HG03064 (cell line): ENCODE results near the gene MAP2K7.

Source experiments
- ATAC-seq: cut with Tn5 transposase; IDR thresholded peaks from one replicate; pipeline ENCODE4 v1.9.1; 2021; ENCODE audit warnings: low read depth; ENCODE audit not compliant: unreplicated experiment

The MAP2K7 gene

DNA sequence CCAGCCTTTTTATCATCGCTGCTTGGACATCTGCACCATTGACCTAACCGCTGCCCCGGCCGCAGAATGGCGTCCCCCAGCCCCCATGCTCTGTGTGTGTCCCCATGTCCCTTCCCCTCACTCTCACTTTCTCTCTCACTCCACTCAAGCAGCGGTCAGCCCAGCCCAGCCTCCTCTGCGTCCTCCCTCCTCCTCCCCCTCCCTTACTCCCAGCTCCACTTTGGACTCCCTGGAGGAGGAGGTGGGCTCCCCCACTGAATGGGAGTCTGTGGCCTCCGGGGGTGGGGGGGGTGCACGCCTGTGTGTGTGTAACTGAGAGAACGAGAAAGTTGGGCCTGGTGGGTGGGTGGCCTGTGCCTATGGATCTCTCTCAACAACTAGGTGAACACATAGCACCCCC is 2.2 kb downstream of the MAP2K7 start:
- no peak for ATAC-seq

DNA sequence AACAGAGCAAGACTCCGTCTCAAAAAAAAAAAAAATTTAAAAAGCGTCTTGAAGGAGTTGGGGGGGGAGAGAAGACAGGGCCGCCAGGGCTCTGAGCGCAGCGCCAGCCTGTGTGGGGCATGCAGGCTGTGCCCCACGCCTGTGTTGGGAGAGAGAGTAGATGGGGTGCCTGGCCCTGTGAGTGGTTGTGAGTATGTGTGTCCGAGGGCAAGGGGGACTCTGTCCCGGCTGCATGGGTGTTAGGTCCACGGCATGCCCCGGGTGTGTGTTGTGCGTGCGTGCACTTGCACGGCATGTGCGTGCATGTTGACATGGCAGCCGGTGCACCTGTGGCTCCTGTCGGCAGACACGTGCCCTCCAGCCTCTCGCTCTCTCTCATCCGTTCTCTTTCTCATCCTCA is 3.4 kb downstream of the MAP2K7 start:
- no peak for ATAC-seq

DNA sequence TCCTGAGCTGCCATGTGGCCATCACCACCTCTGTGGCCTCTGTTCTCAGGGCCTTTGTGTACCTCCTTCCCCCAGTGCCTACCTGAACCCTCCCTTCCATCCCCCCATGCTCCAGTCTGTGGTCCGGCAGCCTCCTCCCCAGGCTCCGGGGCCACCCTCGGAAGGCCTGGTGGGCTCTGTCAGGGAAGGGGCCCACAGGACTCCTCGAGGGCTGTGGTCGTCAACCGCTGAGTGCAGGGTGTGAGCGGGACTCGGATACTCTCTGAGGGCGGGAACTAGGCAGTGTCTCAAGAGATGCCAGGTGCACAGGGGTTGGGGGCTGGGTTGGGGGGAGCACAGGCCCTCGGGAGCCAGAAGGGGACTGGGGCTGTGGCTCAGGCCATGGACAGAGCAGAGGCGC is 3.9 kb downstream of the MAP2K7 start:
- no peak for ATAC-seq

GRCh38 chr19:7908078-7908699 is 4.5 kb downstream of the MAP2K7 start:
- ATAC-seq = no peak

DNA sequence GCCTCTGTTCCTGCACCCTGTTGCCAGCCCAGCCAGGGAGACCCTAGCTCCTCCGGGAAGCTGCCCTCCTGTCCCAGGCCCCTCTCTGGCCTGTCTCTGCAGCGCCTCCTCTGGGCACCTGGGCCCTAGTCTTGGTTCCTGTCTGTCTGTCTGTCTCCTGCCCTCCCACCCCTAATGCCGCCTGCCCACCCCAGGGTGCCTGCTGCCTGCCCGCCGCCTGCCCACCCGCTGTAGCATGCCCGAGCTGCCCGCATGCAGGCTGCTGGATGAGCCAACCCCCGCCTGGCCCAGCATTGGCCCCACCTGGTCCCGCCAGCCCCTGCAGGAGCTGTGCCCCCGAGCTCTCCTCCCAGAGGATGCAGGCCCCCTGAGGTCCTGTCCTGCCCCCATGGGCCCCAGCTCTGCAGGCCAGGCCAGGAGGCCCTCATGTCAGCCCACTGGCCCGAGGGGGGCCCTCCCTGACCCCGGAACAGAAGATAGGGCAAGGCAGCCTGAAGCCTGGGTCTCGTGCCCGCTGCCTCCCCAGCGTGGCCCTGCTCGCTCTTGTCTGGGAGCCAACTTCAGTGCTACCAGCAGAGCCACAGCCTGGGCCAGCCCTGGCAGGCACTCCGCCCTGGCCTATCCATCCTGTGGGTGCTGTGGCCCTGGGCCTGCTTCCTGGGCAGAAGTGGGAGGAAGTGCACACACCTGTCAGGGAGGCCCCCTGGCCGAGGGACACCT is 5.2 kb downstream of the MAP2K7 start:
- ATAC-seq = no peak

DNA sequence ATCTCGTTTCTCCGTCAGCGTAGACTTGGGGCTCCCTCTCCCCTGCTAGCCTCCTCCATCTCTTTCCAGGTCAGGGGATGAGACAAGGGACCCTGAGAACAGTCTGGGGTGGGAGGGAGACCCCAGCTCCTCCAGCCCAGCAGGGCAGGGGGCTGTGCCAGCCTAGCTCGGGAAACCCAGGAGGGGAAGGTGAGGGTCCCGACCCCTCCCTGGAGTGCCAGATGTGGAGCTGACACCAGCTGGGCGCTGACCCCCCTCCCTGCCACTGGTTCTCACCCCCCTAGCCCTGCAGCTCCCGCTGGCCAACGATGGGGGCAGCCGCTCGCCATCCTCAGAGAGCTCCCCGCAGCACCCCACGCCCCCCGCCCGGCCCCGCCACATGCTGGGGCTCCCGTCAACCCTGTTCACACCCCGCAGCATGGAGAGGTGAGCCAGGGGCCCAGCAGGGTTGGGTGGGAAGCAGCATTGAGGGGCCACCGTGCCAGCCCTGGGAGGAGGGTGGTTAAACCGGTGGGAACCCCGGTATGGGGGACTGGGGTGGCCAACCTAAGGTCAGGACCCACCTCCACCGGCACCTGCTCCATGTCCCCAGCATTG is 5.9 kb downstream of the MAP2K7 start:
- ATAC-seq = no peak

DNA sequence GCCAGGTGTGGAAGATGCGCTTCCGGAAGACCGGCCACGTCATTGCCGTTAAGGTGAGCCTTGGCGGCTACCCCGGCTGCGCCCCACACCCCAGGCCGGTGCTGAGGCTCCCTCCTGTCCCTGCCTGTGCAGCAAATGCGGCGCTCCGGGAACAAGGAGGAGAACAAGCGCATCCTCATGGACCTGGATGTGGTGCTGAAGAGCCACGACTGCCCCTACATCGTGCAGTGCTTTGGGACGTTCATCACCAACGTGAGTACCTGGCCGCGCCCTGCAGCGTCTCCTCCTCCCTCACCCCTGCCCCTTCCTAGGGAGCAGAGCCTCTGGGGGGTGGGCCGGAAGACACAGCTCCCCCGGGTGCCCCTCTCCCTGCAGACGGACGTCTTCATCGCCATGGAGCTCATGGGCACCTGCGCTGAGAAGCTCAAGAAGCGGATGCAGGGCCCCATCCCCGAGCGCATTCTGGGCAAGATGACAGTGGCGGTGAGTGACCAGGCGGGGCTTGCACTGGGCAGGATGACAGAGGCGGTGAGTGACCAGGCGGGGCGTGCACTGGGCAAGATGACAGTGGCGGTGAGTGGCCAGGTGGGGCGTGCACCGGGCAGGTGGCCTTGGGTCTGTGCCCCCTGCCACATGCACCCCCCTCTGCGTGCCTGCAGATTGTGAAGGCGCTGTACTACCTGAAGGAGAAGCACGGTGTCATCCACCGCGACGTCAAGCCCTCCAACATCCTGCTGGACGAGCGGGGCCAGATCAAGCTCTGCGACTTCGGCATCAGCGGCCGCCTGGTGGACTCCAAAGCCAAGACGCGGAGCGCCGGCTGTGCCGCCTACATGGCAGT is 6.9 kb downstream of the MAP2K7 start:
- ATAC-seq = no peak

- ATAC-seq = no peak
Observed at GRCh38 chr19:7911508-7912143, 7.9 kb downstream of the MAP2K7 start.

DNA sequence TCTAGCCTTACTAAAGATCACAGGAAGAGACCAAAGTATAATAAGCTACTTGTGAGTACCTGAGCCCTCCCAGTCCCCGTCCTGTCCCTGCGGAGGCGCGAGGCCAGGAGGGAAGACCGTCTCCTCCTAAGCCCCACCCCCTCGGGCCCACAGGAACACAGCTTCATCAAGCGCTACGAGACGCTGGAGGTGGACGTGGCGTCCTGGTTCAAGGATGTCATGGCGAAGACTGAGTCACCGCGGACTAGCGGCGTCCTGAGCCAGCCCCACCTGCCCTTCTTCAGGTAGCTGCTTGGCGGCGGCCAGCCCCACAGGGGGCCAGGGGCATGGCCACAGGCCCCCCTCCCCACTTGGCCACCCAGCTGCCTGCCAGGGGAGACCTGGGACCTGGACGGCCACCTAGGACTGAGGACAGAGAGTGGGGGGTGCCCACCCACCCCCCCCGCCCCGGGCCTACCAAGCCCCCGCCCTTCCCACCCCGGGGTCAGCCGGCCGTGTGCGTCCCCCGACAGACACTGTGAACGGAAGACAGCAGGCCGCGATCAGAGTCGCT is 8.5 kb downstream of the MAP2K7 start:
- no peak for ATAC-seq

GRCh38 chr19:7912697-7913564 is 9.3 kb downstream of the MAP2K7 start:
- ATAC-seq = no peak

GRCh38 chr19:7913652-7914051 is 10.0 kb downstream of the MAP2K7 start:
- ATAC-seq = no peak

DNA sequence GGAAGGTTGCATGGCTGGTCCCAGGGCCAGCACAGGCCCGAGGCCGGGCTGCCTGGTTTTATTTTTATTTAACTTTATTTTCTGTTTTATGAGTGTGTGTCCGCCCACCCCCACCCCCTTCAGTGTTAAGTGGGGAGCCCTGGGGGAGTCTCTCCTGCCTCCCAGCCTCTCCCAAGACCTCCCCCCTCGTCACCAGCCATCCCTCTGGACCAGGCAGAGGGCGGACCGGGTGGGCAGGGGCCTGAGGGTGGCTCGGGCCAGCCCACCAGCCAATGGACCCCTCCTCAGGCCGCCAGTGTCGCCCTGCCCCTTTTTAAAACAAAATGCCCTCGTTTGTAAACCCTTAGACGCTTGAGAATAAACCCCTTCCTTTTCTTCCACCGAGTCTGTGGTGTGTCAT is 10.4 kb downstream of the MAP2K7 start:
- ATAC-seq = no peak

DNA sequence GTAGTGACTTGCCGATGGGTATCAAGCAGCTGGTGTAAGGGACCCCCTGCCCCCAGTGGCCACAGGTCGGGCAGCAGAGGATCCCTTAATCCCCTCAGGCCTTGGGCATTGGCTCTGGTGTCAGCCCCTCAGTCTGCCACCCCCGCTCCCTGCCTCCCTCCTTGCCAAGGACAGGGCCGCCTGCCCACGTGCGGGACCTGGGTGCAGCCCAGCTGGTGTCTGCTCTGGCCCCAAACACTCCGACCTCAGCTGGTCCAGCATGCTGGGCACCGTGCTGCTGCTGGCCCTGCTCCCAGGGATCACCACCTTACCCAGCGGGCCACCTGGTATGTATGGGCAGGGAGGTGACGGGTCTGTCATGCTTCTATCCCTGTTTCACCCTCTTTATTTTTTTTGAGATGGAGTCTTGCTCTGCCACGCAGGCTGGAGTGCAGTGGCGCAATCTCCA is 10.9 kb downstream of the MAP2K7 start, which contains the start of gene TGFBR3L:
Gene TGFBR3L, plus strand, starts transcription at position 233 of the 448 bp plus-strand sequence.
- no peak for ATAC-seq

DNA sequence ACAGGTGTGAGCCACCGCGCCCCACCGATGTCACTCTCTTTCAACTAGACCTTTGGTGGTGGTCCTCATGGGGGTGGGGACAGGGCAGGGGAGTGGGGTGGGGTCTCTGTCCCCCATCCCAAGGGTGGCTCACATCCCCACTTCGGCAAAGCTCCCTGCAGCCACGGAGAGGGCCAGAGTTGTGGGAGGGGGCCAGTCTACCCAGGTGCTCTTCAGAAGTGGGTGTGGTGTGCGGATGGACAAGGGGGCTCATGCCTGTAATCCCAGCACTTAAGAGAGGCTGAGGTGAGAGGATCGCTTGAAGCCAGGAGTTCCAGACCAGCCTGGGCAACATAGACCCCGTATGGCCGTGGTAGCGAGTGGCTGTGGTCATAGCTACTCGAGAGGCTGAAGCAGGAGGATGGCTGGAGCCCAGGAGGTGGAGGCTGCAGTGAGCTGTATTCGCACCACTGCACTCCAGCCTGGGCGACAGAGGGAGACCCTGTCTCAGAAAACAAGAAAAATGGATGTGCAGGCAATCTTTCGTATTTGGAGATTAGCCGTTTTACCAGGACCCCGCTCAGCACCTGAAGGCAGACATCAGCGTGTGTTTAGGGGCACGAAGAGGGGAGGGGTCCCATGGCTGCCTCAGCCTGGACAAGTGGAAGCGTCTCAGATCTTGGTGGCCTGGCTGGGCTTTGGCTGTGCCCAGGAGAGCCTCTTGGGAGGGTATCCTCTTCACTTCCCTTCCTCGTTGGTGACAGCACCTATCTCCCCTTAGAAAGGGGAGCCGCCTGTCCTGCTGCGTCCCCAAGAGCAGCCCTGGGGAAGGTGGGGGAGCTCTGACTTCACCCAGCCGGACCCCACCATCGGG is 11.8 kb downstream of the MAP2K7 start:
- no peak for ATAC-seq

GRCh38 chr19:7916103-7916954 is 12.7 kb downstream of the MAP2K7 start:
- ATAC-seq = no peak

DNA sequence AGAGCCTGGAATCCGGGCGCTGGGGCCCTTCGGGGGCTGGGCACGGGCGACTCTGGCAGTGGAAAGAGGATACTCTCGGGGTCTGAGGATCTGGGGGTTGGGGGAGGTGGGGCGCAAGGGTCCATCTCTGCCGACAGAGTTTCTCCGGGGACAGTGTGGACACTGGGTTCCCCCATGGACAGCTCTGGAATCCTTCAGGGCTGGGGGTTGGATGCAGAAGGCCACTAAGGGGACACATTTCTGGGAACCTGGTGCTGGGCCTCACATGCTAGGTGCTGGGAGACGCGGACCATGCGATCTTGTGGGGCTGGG is 13.2 kb downstream of the MAP2K7 start:
- no peak for ATAC-seq

GRCh38 chr19:7917267-7918061 is 13.8 kb downstream of the MAP2K7 start:
- ATAC-seq = no peak
